Activated CD4-positive, alpha-beta memory T cell treated with anti-CD3 and anti-CD28 coated beads, Interleukin-2, amount 10 ng/mL, durations not matched to agents 7 days and 5 days (primary cell): Measurements from ENCODE around the gene BEX2. TPM values are rescaled to one million over a fixed set of nuclear protein-coding genes. Genes with fewer than 3 reads are reported as not detected.
A peak's percentile ranks its signal among the peaks of the same experiment; 100 is the strongest.
"Not testable (repeated sequence)": the region's sequence is repeated elsewhere in the genome, so short reads cannot be mapped to it uniquely, and the experiment has no call there.

Experiments used
- CTCF ChIA-PET: fragments of 350-600 bp; sonication (Branson Sonifier 250); formaldehyde crosslinking; loops from one replicate; lab custom pipeline; 2021; ENCODE audit warnings: antibody characterized with exemption, inconsistent platforms; lab: Charles Lee
- POLR2A ChIA-PET: fragments of 350-600 bp; sonication (Branson Sonifier 250); formaldehyde crosslinking; loops from one replicate; lab custom pipeline; 2021; ENCODE audit warnings: antibody characterized with exemption; lab: Charles Lee
- DNase-seq: peaks from one replicate; pipeline ENCODE4 v3.0.0-alpha.2; 2020
- H3K27ac Mint-ChIP-seq: one replicate; pipeline ENCODE4 v1.8.0; 2021; ENCODE audit warnings: mild to moderate bottlenecking, mixed read lengths
- H3K27me3 Mint-ChIP-seq: one replicate; pipeline ENCODE4 v1.8.0; 2021; ENCODE audit warnings: mixed read lengths
- H3K36me3 Mint-ChIP-seq: one replicate; pipeline ENCODE4 v1.8.0; 2021; ENCODE audit warnings: low read depth, mixed read lengths
- H3K4me1 Mint-ChIP-seq: one replicate; pipeline ENCODE4 v1.8.0; 2021; ENCODE audit warnings: mixed read lengths
- H3K4me3 Mint-ChIP-seq: one replicate; pipeline ENCODE4 v1.8.0; 2021; ENCODE audit warnings: mild to moderate bottlenecking, mixed read lengths
- H3K9me3 Mint-ChIP-seq: one replicate; pipeline ENCODE4 v1.8.0; 2021; ENCODE audit warnings: mixed read lengths
- total RNA-seq, 2 experiments: library from RNA; stranded (reverse); gene quantifications; one replicate each; pipeline ENCODE4 v1.2.3, GENCODE V29; 2021

BEX2 gene
- 1 to 10 TPM; 8.1 to 9.3 TPM for total RNA-seq

DNA sequence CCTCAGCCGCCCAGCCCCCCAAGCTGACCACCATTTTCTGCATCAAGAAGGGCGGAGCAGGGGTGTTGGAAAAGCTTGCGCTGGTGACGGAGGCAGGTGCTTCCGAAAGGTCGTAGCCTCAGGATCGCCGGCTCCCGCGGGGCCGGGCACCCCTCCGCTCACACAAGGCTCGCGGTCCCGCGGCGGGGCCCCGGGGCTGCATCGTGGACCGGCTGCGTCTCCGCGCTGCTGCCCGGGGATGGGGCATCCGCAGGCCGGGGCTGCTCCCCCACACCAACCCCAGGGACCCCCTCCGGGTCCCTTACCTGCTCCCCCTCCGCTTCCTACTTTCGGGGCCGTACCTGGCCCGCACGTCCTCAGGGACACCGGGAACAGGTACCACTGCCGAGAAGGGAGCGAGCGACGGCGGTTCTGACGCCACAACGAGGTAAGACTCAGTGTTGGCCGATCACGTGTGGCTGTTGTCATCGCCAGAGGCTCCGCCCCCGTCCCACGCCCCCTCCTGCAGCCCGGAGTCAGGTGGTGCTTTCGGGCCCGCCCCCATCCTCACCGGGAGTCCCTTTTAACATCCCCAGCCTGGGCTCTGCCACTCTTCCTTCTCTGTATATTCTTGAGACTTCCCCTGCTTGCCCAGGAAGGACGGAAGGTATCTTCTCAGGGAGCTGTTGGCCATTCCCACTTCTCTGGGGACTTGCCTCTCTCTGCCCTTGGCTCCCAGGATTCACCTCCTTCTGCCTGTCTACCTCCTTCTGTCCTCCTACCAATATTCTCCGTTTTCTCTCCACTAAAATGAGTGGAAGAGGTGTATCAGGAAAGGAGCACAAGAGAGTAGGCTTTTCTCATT, at the start of gene BEX2:
BEX2 (minus strand) TSS at position 436 of the 844 bp plus-strand sequence. CDS start 1,014 bp downstream, outside the sequence.
- POLR2A ChIA-PET = interaction anchor here (0.8 kb wide), 1 partner anchor 153 kb away, joined by 3 read pairs; no protein-coding TSS in a partner anchor

GRCh38 chrX:103360092-103360491, 49.3 kb upstream of the BEX2 start:
- Mint-ChIP-seq H3K4me3 (no peak overlapping the region), H3K9me3 (no peaks in the 10 kb centered on the region), H3K36me3 (no peaks in the 10 kb centered on the region), H3K4me1 (peaks cover 7% of the 10 kb centered on the region), H3K27ac (no peak overlapping the region), H3K27me3 (no peaks in the 10 kb centered on the region)
- POLR2A ChIA-PET = no interaction called here
- DNase-seq = no peak
- CTCF ChIA-PET = no interaction called here

More for the DNA sequence above, at the start of gene BEX2:
- Mint-ChIP-seq H3K4me1 (peaks cover 4% of the 10 kb centered on the region), H3K36me3 (no peaks in the 10 kb centered on the region), H3K9me3 (no peaks in the 10 kb centered on the region), H3K27me3 (no peaks in the 10 kb centered on the region), H3K4me3 (peak within 1 kb of the TSS; percentile 65), H3K27ac (no peak within 1 kb of the TSS)
- peak; percentile 82 for DNase-seq
- CTCF ChIA-PET = no interaction called here

- H3K9me3 Mint-ChIP-seq, H3K4me1 Mint-ChIP-seq, H3K27me3 Mint-ChIP-seq, H3K36me3 Mint-ChIP-seq, H3K4me3 Mint-ChIP-seq, H3K27ac Mint-ChIP-seq, CTCF ChIA-PET, POLR2A ChIA-PET, DNase-seq: not testable (repeated sequence)
Observed at GRCh38 chrX:103359605-103360004, 48.8 kb upstream of the BEX2 start.

- no peaks in the 10 kb centered on the region for H3K9me3 Mint-ChIP-seq
Observed at GRCh38 chrX:103357871-103358270, 47.1 kb upstream of the BEX2 start.

GRCh38 chrX:103356858-103357257, 46.1 kb upstream of the BEX2 start:
- peaks cover 3% of the 10 kb centered on the region for H3K27me3 Mint-ChIP-seq
- H3K36me3 Mint-ChIP-seq = no peaks in the 10 kb centered on the region
- CTCF ChIA-PET = no interaction called here
- H3K9me3 Mint-ChIP-seq = no peaks in the 10 kb centered on the region
- POLR2A ChIA-PET = no interaction called here
- no peak for DNase-seq
- H3K4me3 Mint-ChIP-seq = peak overlapping the region; percentile 68
- peaks cover 7% of the 10 kb centered on the region for H3K4me1 Mint-ChIP-seq
- no peak overlapping the region for H3K27ac Mint-ChIP-seq

More at GRCh38 chrX:103357871-103358270, 47.1 kb upstream of the BEX2 start:
- no peak overlapping the region for H3K27ac Mint-ChIP-seq
- H3K27me3 Mint-ChIP-seq = peaks cover 3% of the 10 kb centered on the region
- DNase-seq = no peak
- ChIA-PET CTCF (no interaction called here), POLR2A (no interaction called here)
- peaks cover 7% of the 10 kb centered on the region for H3K4me1 Mint-ChIP-seq
- H3K36me3 Mint-ChIP-seq = no peaks in the 10 kb centered on the region
- no peak overlapping the region for H3K4me3 Mint-ChIP-seq

DNA sequence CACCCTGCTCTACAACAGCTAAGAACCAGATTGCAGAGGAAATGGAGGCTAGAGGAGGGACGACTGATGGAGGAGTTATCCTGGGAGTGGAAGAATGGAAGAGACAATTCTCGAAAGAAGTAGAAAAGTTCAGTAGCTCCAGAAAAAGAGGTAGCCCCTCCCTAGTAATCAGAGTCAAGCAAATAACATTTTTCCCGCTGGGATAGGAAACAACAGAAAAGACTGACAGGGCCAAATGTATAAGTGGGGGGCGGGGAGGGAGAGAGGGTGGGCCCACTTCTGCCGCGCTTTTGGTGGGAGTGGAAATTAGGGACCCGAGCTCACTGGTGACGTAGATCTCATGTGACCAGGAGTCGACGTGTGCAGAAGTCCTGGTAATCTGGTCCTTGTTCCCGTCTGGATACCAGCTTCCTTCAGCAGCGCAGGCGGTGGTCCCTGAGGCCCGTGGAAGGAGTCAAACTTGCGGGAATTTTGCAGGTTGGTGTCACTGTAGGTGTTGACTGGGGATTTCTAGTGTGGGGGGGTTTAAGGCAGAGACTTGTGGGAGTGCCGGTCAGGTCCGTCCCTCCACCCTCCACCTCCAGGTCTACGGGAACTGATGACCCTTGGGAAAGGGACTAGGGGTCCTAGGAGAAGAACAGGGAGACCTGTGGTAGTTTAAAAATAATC, 45.5 kb upstream of the BEX2 start, which contains the start of gene TCEAL9:
TCEAL9 (plus strand) TSS at position 377 of the 669 bp plus-strand sequence. CDS start 1,179 bp downstream, outside the sequence.
- ChIA-PET POLR2A (no interaction called here), CTCF (interaction anchor here (1.0 kb wide), 1 partner anchor 108 kb away, joined by 3 read pairs; no protein-coding TSS in a partner anchor)
- H3K27me3 Mint-ChIP-seq = peaks cover 3% of the 10 kb centered on the region
- no peak within 1 kb of the TSS for H3K27ac Mint-ChIP-seq
- no peaks in the 10 kb centered on the region for H3K9me3 Mint-ChIP-seq
- no peaks in the 10 kb centered on the region for H3K36me3 Mint-ChIP-seq
- H3K4me3 Mint-ChIP-seq = peak within 1 kb of the TSS; percentile 68
- peaks cover 7% of the 10 kb centered on the region for H3K4me1 Mint-ChIP-seq
- no peak for DNase-seq

GRCh38 chrX:103347682-103348397, 37.0 kb upstream of the BEX2 start:
- Mint-ChIP-seq H3K27me3 (peaks cover 4% of the 10 kb centered on the region), H3K9me3 (no peaks in the 10 kb centered on the region), H3K36me3 (no peaks in the 10 kb centered on the region), H3K4me1 (peaks cover 3% of the 10 kb centered on the region), H3K27ac (no peak overlapping the region), H3K4me3 (no peak overlapping the region)
- DNase-seq = no peak
- POLR2A ChIA-PET = no interaction called here
- CTCF ChIA-PET = no interaction called here

DNA sequence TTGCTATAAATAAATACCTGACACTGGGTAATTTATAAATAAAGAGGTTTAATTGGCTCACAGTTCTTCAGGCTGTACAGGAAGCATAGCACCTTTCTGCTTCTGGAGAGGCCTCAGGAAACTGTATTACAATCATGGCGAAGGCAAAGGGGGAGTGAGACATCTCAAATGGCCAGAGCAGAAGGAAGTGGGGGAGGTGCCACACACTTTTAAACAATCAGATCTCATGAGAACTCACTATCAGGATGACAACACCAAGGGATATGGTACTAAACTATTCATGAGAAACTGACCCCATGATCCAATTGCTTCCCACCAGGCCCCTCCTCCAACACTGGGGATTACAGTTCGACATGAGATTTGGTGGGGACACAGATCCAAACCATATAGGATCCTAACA, 33.8 kb upstream of the BEX2 start:
- CTCF ChIA-PET = no interaction called here
- DNase-seq = no peak
- H3K9me3 Mint-ChIP-seq = no peaks in the 10 kb centered on the region
- no peak overlapping the region for H3K4me3 Mint-ChIP-seq
- peaks cover 2% of the 10 kb centered on the region for H3K27me3 Mint-ChIP-seq
- peaks cover 3% of the 10 kb centered on the region for H3K4me1 Mint-ChIP-seq
- no peak overlapping the region for H3K27ac Mint-ChIP-seq
- H3K36me3 Mint-ChIP-seq = no peaks in the 10 kb centered on the region
- POLR2A ChIA-PET = no interaction called here

DNA sequence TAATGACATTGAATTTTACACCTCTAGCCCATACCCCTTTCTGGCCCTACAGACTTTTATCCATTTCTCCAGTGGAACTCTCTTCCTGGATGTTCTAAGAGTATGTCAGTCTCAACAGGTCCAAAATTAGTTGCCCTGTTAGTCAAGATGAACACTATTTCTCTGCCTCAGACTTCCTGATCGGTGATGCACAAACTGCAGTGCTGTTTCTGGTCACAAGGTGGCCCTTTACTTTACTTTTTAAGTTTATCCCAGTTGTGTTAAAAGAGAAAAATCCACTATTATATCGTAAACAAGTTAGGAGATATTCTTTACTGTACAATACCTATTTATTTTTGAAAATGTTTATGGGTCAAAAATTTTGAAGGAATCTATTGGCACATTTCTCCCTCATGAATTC, 32.3 kb upstream of the BEX2 start:
- no peak overlapping the region for H3K4me3 Mint-ChIP-seq
- DNase-seq = peak; percentile 39
- no peaks in the 10 kb centered on the region for H3K36me3 Mint-ChIP-seq
- ChIA-PET POLR2A (no interaction called here), CTCF (interaction anchor here (0.6 to 1.4 kb wide), 3 partner anchors 33 to 125 kb away, joined by 3 to 11 read pairs (median 4); partner anchors contain the start of gene BEX3)
- H3K9me3 Mint-ChIP-seq = no peaks in the 10 kb centered on the region
- H3K27me3 Mint-ChIP-seq = no peaks in the 10 kb centered on the region
- no peak overlapping the region for H3K27ac Mint-ChIP-seq
- peaks cover 3% of the 10 kb centered on the region for H3K4me1 Mint-ChIP-seq

- no peak overlapping the region for H3K27ac Mint-ChIP-seq
- H3K9me3 Mint-ChIP-seq = no peaks in the 10 kb centered on the region
- ChIA-PET POLR2A (no interaction called here), CTCF (interaction anchor here (0.8 kb wide), 1 partner anchor 126 kb away, joined by 3 read pairs; no protein-coding TSS in a partner anchor)
- H3K27me3 Mint-ChIP-seq = no peaks in the 10 kb centered on the region
- no peak overlapping the region for H3K4me3 Mint-ChIP-seq
- no peaks in the 10 kb centered on the region for H3K36me3 Mint-ChIP-seq
- peaks cover 3% of the 10 kb centered on the region for H3K4me1 Mint-ChIP-seq
- no peak for DNase-seq
Observed at GRCh38 chrX:103338663-103339062, 27.9 kb upstream of the BEX2 start.

DNA sequence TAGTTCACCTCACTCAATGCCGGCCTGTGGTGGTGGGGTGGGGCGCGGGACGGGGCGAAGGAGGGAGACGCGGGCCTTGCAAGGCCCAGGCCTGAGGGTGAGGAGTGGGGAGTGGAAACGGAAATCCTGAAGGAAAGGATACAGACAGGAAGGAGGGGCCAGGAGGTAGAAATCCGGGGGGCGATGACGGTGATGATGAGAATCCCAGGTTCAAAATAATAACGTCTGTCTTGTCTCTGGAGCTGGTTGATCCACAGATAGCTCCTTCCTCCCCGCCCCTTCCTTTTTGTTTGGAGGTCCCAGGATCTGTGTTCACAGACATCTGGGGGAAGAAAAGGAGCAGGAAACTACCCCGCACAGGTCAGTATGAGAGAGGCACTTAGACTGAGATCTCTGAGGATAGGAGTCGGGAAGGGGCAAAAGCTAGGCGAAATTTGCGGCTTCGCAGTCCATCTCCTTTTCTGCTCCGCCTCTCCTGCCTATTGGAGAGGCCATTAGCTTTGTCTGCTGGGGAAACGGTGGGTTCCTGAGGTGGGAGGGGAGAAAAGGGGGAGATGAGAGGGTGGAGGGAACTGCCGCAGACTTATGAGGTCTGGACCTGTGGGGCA, 20.0 kb upstream of the BEX2 start:
- no peak for DNase-seq
- Mint-ChIP-seq H3K27me3 (peaks cover 11% of the 10 kb centered on the region), H3K9me3 (no peaks in the 10 kb centered on the region), H3K4me1 (peaks cover 5% of the 10 kb centered on the region), H3K36me3 (no peaks in the 10 kb centered on the region), H3K27ac (no peak overlapping the region), H3K4me3 (no peak overlapping the region)
- ChIA-PET POLR2A (no interaction called here), CTCF (no interaction called here)

DNA sequence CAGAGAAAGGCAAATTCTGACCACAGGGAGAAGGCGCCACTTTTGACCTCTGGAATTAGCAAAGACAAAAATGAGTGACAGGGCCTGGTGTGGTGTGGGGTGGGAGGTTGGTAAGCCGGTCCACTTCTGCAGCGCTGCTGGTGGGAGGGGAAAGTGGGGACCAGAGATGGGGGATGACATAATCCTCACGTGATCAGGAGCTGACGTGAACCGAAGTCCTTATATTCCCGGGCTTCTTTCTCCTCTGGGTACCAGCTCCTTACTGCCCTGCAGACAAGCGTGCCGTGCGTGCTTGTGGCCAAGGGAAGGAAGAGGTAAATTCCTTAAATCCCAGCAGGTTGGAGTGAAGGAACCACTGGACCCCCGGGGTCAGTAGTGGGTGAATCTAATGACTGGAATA, 19.2 kb upstream of the BEX2 start, which contains the start of gene TCEAL7:
TCEAL7 (plus strand) TSS at position 249 of the 400 bp plus-strand sequence. CDS start 1,165 bp downstream, outside the sequence.
- H3K27ac Mint-ChIP-seq = no peak within 1 kb of the TSS
- peaks cover 5% of the 10 kb centered on the region for H3K4me1 Mint-ChIP-seq
- POLR2A ChIA-PET = no interaction called here
- H3K4me3 Mint-ChIP-seq = no peak within 1 kb of the TSS
- H3K9me3 Mint-ChIP-seq = no peaks in the 10 kb centered on the region
- CTCF ChIA-PET = no interaction called here
- no peaks in the 10 kb centered on the region for H3K36me3 Mint-ChIP-seq
- no peak for DNase-seq
- peaks cover 11% of the 10 kb centered on the region for H3K27me3 Mint-ChIP-seq
